SK-N-SH treated with all-trans-retinoic acid at 6 μM for 48 hours (cell line): ENCODE results near the gene ANO5.

Source experiments
- ATAC-seq: fragments of 200-7000 bp; cut with Tn5 transposase; 3 replicates; pipeline ENCODE4 v1.9.1; 2020; ENCODE audit warnings: mild to moderate bottlenecking, moderate library complexity
- ARNTL ChIP-seq: fragments of 450-650 bp; formaldehyde crosslinking; IDR thresholded peaks from 2 replicates; pipeline ENCODE4 v1.5.0; 2020; ENCODE audit warnings: low read depth, mild to moderate bottlenecking, moderate library complexity, borderline replicate concordance
- BACH2 ChIP-seq: fragments of 250-450 bp; sonication (Bioruptor Pico); IDR thresholded peaks from 2 replicates; pipeline ENCODE4 v1.9.0; 2021; ENCODE audit warnings: mild to moderate bottlenecking, borderline replicate concordance
- CSDC2 ChIP-seq: fragments of 250-450 bp; sonication (Bioruptor Pico); IDR thresholded peaks from 2 replicates; pipeline ENCODE4 v1.5.0; 2020; ENCODE audit warnings: mild to moderate bottlenecking, moderate library complexity
- ESRRG ChIP-seq: fragments of 250-450 bp; sonication (Bioruptor Pico); IDR thresholded peaks from 2 replicates; pipeline ENCODE4 v1.6.1; 2021; ENCODE audit warnings: mild to moderate bottlenecking
- GLIS3 ChIP-seq: fragments of 250-450 bp; sonication (Bioruptor Pico); IDR thresholded peaks from 2 replicates; pipeline ENCODE4 v1.5.0; 2020; ENCODE audit warnings: mild to moderate bottlenecking, moderate library complexity
- ISL1 ChIP-seq: fragments of 250-450 bp; sonication (Bioruptor Pico); IDR thresholded peaks from 2 replicates; pipeline ENCODE4 v2.1.2; 2022; ENCODE audit warnings: mild to moderate bottlenecking, moderate library complexity
- OSR1 ChIP-seq: fragments of 250-450 bp; sonication (Bioruptor Pico); IDR thresholded peaks from 2 replicates; pipeline ENCODE4 v1.8.0; 2022; ENCODE audit warnings: moderate library complexity, mild to moderate bottlenecking, inconsistent platforms
- PPARA ChIP-seq: fragments of 250-450 bp; sonication (Bioruptor Pico); IDR thresholded peaks from 2 replicates; pipeline ENCODE4 v1.5.0; 2020; ENCODE audit warnings: mild to moderate bottlenecking, borderline replicate concordance
- RARB ChIP-seq: fragments of 250-450 bp; sonication (Bioruptor Pico); IDR thresholded peaks from 2 replicates; pipeline ENCODE4 v1.8.0; 2021; ENCODE audit warnings: mild to moderate bottlenecking, moderate library complexity
- SNAI2 ChIP-seq: fragments of 250-450 bp; sonication (Bioruptor Pico); IDR thresholded peaks from 2 replicates; pipeline ENCODE4 v1.5.0; 2020; ENCODE audit warnings: mild to moderate bottlenecking, moderate library complexity
- TCF4 ChIP-seq: fragments of 250-450 bp; sonication (Bioruptor Pico); IDR thresholded peaks from 2 replicates; pipeline ENCODE4 v1.8.0; 2021; ENCODE audit warnings: mild to moderate bottlenecking, moderate library complexity, borderline replicate concordance
- TOX ChIP-seq: fragments of 250-450 bp; sonication (Bioruptor Pico); IDR thresholded peaks from 2 replicates; pipeline ENCODE4 v1.8.0; 2021; ENCODE audit warnings: mild to moderate bottlenecking, moderate library complexity, borderline replicate concordance
- ZFP3 ChIP-seq: fragments of 250-450 bp; sonication (Bioruptor Pico); IDR thresholded peaks from 2 replicates; pipeline ENCODE4 v1.5.0; 2020; ENCODE audit warnings: mild to moderate bottlenecking, moderate library complexity
- ZFP30 ChIP-seq: fragments of 450-650 bp; formaldehyde crosslinking; IDR thresholded peaks from 2 replicates; pipeline ENCODE4 v1.5.0; 2022; ENCODE audit warnings: mild to moderate bottlenecking, moderate library complexity
- ZNF565 ChIP-seq: fragments of 450-650 bp; formaldehyde crosslinking; conservative IDR thresholded peaks from 2 replicates; pipeline ENCODE4 v1.5.0; 2020; ENCODE audit warnings: low read depth, mild to moderate bottlenecking, moderate library complexity
- ZNF70 ChIP-seq: fragments of 450-650 bp; formaldehyde crosslinking; IDR thresholded peaks from 2 replicates; pipeline ENCODE4 v1.5.0; 2020; ENCODE audit warnings: mild to moderate bottlenecking, moderate library complexity
- ZNF8 ChIP-seq: fragments of 450-650 bp; formaldehyde crosslinking; IDR thresholded peaks from 2 replicates; pipeline ENCODE4 v1.5.0; 2020; ENCODE audit warnings: mild to moderate bottlenecking, moderate library complexity
- TF ChIP-seq, protein P1 (sequence below): fragments of 250-450 bp; sonication (Bioruptor Pico); IDR thresholded peaks from 2 replicates; pipeline ENCODE4 v1.8.0; 2020; ENCODE audit warnings: mild to moderate bottlenecking, moderate library complexity, borderline replicate concordance
- TF ChIP-seq, protein P2 (sequence below): fragments of 250-450 bp; sonication (Bioruptor Pico); IDR thresholded peaks from 2 replicates; pipeline ENCODE4 v1.5.0; 2020; ENCODE audit warnings: mild to moderate bottlenecking, moderate library complexity
- TF ChIP-seq, protein P3 (sequence below): fragments of 250-450 bp; sonication (Bioruptor Pico); IDR thresholded peaks from 2 replicates; pipeline ENCODE4 v1.5.1; 2020; ENCODE audit warnings: low read depth, mild to moderate bottlenecking, moderate library complexity
- TF ChIP-seq, protein P4 (sequence below): fragments of 250-450 bp; sonication (Bioruptor Pico); IDR thresholded peaks from 2 replicates; pipeline ENCODE4 v1.8.0; 2021; ENCODE audit warnings: low read depth, mild to moderate bottlenecking, moderate library complexity, borderline replicate concordance

ANO5 gene

DNA sequence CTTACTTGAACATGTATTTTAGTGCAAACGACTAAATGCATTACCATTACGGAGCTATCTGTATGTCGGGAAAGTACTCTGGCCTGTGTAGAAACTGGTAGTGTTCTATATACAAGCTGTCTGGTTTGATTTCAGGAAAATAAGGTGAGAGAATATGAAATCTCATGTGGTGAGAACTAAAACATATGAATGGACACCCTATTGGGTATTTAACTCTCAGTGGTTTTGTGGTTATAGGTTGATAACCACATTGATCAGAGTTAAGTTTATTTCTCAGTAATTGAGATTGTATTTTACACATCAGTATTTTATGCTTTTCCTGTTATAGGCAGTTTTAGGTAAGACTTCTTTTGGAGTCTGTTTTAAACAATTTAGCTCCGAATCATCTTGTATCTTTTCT, 10.4 kb downstream of the ANO5 start (continued):
- TF ChIP-seq, protein P1, sequence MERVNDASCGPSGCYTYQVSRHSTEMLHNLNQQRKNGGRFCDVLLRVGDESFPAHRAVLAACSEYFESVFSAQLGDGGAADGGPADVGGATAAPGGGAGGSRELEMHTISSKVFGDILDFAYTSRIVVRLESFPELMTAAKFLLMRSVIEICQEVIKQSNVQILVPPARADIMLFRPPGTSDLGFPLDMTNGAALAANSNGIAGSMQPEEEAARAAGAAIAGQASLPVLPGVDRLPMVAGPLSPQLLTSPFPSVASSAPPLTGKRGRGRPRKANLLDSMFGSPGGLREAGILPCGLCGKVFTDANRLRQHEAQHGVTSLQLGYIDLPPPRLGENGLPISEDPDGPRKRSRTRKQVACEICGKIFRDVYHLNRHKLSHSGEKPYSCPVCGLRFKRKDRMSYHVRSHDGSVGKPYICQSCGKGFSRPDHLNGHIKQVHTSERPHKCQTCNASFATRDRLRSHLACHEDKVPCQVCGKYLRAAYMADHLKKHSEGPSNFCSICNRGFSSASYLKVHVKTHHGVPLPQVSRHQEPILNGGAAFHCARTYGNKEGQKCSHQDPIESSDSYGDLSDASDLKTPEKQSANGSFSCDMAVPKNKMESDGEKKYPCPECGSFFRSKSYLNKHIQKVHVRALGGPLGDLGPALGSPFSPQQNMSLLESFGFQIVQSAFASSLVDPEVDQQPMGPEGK (CRISPR knock-in tag) = no peak
- TF ChIP-seq, protein P2, sequence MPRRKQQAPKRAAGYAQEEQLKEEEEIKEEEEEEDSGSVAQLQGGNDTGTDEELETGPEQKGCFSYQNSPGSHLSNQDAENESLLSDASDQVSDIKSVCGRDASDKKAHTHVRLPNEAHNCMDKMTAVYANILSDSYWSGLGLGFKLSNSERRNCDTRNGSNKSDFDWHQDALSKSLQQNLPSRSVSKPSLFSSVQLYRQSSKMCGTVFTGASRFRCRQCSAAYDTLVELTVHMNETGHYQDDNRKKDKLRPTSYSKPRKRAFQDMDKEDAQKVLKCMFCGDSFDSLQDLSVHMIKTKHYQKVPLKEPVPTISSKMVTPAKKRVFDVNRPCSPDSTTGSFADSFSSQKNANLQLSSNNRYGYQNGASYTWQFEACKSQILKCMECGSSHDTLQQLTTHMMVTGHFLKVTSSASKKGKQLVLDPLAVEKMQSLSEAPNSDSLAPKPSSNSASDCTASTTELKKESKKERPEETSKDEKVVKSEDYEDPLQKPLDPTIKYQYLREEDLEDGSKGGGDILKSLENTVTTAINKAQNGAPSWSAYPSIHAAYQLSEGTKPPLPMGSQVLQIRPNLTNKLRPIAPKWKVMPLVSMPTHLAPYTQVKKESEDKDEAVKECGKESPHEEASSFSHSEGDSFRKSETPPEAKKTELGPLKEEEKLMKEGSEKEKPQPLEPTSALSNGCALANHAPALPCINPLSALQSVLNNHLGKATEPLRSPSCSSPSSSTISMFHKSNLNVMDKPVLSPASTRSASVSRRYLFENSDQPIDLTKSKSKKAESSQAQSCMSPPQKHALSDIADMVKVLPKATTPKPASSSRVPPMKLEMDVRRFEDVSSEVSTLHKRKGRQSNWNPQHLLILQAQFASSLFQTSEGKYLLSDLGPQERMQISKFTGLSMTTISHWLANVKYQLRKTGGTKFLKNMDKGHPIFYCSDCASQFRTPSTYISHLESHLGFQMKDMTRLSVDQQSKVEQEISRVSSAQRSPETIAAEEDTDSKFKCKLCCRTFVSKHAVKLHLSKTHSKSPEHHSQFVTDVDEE = no peak
- TF ChIP-seq CSDC2 (CRISPR knock-in tag) (no peak), SNAI2 (CRISPR knock-in tag) (no peak), PPARA (no peak), ZFP3 (no peak), ZFP30 (CRISPR knock-in tag) (no peak), ARNTL (CRISPR knock-in tag) (no peak), ISL1 (CRISPR knock-in tag) (no peak), RARB (CRISPR knock-in tag) (no peak), TOX (CRISPR knock-in tag) (no peak)
- TF ChIP-seq, protein P3, sequence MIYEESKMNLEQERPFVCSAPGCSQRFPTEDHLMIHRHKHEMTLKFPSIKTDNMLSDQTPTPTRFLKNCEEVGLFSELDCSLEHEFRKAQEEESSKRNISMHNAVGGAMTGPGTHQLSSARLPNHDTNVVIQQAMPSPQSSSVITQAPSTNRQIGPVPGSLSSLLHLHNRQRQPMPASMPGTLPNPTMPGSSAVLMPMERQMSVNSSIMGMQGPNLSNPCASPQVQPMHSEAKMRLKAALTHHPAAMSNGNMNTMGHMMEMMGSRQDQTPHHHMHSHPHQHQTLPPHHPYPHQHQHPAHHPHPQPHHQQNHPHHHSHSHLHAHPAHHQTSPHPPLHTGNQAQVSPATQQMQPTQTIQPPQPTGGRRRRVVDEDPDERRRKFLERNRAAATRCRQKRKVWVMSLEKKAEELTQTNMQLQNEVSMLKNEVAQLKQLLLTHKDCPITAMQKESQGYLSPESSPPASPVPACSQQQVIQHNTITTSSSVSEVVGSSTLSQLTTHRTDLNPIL (CRISPR knock-in tag) = no peak

DNA sequence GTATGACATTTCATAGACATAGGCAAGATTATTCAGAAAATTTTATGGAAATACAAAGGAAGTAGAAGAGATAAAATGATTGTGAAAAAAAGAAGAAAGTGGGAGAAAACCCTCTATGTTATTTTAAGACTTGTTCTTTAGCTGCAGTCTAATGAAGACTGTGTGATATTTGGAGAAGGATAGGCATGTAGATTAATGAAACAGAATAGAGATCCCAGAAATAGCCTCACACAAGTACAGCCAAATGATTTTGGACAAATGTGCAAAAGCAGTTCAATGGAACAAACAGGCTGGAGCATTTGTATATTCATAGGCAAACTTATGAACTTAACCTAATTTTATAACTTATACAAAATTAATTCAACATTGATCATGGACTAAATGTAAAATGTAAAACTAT, 14.3 kb downstream of the ANO5 start:
- ATAC-seq = no peak
- TF ChIP-seq, protein P2 = no peak

DNA sequence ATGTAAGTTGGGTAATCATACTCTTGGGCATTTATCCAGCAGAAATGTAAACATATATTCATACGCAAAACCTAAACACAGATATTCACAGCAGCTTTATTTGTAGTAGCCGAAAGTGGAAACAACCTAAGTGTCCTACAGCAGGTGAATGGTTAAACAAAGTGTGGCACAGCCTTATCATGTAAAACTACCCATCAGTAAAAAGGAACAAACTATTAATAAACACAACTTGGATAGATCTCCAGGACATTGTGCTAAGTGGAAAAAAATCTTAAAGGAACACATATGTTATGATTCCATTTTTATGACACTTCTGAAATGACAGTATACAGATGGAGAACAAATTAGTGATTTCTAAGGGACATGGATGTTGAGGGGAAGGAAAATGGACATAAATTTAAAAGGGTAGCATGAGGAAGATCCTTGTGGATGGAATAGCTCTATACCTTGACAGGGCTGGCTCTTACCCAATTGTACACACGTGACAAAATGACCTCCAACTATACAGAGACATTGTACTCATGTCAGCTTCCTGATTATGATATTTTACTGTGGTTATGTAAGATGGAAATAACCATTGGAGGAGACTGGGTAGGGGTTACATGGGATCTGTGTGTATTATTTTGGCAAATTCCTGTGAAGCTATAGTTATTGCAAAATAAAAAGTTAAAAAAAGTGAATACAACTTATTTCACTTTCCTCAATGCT, 15.4 kb downstream of the ANO5 start:
- no peak for ATAC-seq
- TF ChIP-seq TCF4 (CRISPR knock-in tag) (no peak), ZNF565 (CRISPR knock-in tag) (no peak), ARNTL (CRISPR knock-in tag) (no peak), GLIS3 (no peak), BACH2 (no peak), ZNF70 (CRISPR knock-in tag) (no peak), RARB (CRISPR knock-in tag) (no peak), PPARA (no peak), ZNF8 (CRISPR knock-in tag) (no peak), SNAI2 (CRISPR knock-in tag) (no peak), ZFP3 (no peak), ZFP30 (CRISPR knock-in tag) (no peak), ESRRG (CRISPR knock-in tag) (no peak), OSR1 (CRISPR knock-in tag) (no peak)
- TF ChIP-seq, protein P2 = no peak
- TF ChIP-seq, protein P1 (CRISPR knock-in tag) = no peak
- TF ChIP-seq, protein P4, sequence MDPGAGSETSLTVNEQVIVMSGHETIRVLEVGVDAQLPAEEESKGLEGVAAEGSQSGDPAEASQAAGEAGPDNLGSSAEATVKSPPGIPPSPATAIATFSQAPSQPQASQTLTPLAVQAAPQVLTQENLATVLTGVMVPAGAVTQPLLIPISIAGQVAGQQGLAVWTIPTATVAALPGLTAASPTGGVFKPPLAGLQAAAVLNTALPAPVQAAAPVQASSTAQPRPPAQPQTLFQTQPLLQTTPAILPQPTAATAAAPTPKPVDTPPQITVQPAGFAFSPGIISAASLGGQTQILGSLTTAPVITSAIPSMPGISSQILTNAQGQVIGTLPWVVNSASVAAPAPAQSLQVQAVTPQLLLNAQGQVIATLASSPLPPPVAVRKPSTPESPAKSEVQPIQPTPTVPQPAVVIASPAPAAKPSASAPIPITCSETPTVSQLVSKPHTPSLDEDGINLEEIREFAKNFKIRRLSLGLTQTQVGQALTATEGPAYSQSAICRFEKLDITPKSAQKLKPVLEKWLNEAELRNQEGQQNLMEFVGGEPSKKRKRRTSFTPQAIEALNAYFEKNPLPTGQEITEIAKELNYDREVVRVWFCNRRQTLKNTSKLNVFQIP (CRISPR knock-in tag) = no peak
